ENCODE results near the gene STON2.

The STON2 gene

DNA sequence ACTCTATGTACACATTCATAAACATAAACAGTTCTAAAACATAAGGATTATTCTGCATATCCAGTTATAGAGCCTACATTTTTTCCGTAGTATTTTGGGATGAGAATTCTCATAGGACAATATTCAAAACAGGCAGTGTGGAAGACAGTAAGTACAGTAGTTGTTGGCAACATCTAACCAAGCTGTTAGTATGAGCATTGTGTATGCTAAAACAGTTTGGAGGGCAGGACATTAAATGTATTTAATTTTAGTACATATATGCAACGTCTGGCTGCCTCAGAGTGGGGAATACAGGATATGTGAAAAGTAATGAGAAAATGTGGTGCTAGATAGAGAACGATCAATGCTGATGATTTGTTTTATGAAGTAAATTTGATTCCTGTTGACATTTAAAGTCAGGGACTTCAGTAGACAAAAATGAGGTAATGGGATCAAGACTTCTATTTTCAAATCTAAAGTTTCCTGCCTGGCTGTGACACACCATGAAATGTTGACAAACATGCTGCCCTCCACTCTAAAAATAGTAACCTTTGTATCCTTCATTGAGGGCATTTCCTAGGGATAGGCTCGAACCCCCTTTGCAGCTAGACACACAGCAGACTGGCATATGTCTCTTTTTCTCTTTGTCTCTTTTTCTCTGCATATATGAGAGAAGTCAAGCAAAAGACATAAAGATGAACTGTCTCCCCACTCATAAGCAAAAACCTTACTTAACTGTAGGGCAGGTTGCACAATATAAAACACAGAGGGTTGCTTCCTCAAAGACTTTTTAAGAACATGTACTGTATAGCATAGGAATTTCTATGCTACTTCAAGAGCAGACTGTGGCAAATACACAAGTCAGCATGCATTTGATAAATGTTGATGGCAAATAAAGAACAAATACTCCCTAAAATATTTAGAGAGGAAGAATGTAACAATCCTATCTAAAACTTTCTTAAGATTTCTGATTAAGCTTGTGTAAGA lies 103.9 kb downstream of the STON2 start:
- DNase-seq, result no peak

DNA sequence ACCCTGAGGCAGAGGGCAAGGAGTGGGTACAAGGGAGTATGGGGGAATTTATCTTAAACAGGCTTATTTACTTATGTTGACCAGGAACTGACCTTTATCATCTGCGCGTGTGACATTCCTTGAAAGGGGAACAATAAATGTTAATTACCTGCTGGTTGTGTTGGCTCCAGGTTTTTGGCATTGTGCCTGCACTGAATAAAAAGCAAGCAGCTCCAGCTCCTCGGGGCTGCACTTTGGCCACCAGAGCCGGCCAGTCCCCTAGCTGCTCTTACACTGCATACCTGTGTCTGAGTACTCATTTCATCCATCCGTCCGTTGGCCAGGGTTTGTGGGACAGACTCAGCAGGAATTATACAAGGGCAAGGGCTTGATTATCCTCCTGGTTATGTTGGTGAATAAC lies 110.6 kb downstream of the STON2 start:
- no peak for DNase-seq

DNA sequence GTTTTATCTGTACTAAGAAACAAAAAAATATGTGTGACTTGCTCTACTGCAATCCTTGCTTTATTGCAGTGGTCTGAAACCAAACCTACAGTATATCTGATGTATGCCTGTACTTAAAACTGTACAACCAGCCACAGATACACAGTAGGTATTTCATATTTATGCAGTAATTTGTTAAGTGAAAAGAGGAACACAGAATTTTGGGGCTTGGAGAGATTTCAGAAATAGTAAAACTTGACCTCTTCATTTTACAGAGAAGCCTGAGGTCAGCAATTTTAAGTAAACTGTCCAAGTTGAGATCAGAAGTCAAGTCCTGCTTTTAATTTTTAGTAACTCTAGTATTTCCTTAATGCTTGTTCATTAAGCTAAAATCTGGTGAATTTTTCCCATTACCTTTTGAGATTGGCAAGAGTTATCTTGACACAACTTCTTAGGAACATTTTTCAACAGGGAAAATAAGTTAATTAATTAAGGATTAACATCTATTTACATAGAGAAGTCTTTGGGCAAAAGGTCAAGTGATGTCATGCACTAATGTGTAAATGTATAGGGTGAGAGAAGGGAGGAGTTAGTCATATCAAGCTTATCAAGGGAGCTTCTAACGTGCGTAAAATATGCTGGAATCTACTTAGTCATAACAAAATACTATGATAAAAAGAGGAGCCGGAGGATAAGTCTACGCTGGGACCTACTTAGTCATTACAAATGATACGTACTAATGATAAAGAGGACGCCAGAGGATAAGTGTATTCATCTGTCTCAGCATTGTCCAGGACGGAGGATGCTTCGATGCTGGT lies 113.4 kb downstream of the STON2 start:
- no peak for DNase-seq

DNA sequence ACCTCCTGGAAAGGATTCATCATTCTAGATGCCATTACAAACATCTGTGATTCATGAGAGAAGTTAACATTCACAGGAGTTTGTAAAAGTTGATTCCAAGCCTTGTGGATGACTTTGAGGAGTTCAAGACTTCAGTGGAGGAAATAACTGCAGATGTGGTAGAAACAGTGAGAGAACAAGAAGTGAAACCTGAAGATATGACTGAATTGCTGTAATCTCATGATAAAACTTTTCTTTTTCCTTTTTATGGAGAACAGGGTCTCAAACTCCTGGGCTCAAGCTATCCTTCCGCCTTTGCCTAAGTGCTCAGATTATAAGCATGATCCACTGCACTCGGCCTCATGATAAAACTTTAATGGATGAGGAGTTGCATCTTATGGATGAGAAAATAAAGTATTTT lies 114.9 kb downstream of the STON2 start:
- DNase-seq, result no peak

DNA sequence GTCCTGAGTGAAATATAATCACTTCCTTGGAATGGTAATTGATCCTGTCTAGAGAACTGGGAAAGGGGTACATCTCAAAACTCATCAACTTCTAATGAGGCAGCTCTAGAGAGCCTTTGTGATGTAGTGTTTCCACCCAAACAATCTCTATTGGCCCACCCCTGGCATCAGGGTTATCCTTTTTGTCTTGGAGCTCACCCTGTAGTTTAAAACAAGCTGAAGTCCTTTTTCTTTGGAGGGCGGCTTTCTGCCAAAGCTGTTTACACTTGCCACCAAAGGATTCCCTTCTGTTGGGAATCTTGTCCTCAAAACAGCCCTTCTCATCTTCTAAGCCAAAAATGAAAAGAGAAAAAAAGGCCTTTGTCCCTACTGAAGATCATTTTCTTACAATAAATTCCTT lies 118.8 kb downstream of the STON2 start:
- DNase-seq, result no peak

DNA sequence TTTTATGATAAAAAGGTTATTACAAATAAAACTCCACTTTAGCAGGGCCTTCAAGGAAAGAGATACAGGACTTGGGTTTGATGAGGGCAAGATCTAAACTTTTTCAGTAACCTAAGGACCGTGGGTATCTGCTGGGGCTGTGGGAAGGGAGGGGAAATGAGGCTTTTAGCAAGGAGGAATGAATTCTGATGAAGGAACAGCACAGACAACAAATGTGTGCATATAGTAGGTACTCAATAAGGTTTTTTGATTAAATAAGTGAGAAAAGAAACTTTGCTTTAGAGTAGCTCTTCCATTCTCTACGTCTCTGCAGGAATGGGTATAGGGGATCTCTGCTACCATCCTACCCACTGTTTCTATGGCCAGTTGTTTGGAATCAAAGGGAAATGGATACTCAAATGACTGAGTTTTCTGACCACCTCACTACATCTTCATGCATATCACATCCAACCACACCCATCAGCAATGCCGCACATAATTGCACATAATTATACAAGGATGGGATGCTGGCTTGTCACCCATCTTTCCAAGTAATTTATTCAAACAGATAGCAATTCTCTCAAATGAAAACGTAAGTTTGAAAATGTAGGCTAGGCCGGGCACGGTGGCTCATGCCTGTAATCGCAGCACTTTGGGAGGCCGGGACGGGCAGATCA lies 119.9 kb downstream of the STON2 start:
- no peak for DNase-seq

DNA sequence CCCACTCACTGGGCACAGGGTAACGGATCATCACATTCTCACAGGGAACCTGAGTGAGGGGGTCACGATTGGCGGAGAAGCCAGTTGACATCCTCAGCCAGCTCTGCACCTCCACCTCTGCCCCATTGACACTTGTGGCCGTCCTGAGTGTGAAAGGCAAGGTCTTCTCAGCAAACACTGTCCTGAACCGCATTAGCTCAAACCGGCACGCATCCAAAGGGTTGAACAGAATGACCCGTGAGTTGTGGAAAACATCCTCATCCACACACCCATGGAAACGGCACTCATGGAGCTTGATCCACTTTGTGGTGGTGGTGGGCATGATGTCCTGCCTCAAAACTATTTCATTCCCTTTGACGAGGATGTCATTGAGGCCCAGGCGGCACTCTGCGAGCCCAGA lies 123.0 kb downstream of the STON2 start:
- DNase-seq, result no peak

DNA sequence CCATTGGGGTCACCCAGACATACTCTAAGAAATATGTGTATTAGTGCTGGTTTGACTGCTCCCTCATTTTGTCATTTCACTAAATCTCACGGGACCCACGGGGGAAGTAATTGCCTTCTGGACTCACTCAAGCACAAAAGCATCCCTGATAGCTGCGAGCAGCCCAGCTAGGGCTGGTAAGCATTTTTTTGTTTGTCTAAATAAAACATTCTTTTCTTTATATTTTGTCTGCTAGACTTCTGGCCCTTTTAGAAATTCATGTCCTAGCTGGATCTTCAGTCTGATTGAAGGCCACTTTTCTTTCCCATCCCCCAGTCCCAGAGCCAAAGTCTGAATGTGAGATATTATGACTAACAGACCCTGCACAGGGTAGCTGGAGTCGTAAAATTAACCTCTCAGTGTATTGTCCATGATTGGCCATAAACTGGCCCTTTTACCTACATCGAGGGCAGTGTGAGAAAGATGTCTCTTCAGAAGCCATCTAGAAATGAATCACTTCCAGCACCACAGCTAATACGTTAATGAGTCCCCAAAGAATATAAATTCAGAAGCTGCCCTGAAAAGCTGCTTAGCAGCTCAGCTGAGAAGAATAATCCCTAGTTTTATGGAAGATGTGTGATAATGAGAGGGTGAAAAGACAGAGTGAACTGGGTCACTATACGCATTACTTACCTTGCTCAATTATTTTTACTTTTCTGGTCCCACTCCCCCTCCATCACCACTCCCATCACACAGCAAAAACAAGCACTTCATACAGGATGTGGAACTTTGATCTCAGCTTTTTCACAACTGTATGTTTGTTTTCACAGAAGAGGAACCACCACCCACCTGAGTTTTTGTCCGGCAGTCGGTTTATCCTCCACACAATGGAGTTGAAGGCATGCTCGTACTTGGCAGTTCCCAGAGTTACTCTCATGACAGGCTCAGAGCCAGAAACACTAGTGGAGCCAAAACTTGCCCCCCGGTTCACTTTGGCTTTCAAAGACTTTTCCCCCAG lies 123.8 kb downstream of the STON2 start:
- peak; percentile 54 to 89 for DNase-seq

DNA sequence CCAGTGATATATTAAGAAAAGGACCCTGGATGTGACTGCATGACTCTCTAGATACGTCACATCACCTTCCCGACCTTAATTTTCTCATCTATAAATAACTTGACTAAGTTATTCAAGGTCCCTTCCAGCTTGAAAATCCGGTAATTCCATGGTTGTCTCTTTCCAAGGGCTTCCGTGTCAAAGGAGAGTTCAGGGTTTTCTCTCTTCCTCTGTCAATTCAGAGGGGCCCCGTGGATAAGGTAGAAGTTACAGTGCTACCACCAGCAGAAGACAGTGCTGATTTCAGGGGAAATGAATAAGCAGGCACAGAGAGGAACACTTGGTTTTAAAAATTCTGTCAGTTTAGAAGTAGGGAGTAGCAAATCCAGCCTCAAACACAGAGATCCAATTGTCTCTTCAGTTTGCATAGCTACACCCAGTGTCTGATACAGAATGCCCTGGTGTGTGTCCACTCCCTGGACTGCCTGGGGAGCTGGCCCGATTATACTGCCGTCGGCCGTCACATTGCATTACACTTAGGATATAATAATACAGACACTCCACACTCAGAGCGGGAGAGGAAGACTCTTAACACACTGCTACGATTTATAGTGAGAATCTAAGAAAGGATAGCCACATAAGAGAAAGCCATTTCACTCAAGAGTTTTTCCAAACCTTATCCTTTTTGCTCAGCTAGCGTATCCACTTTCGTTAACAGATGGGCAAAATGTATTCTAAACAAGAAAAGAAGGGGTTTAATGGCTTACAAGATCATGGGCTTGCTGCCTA lies 124.6 kb downstream of the STON2 start:
- peak; percentile 46 to 83 for DNase-seq

DNA sequence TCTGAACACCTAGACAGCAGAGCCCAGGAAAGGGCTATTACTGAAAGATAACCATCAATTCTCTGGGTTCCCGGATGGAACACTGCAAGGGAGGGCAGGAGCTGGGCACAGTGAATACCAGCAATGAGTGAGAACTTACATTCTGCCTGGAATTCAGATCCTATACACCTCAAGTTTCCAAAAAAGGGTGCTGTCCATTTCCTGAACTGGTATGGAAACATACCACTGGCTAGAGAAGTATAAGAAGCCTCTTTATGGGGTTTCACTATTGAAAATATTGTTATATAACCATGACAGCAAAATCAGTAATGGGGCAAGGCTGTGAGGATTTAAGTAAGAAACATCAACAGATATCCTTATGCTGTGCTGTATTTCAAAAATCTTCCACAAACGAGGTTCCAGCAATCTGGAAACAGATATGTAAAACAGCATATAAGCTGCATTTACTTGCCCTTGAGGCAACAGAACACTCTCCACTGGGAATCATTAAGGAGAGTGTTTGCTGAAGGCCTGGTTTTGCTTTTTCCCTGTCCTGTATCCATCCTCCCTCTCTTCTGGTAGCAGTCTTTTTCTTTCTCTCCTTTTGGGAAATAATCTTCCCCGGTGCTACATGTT lies 126.1 kb downstream of the STON2 start:
- DNase-seq, result peak in 1 of 2 experiments; percentile 13

DNA sequence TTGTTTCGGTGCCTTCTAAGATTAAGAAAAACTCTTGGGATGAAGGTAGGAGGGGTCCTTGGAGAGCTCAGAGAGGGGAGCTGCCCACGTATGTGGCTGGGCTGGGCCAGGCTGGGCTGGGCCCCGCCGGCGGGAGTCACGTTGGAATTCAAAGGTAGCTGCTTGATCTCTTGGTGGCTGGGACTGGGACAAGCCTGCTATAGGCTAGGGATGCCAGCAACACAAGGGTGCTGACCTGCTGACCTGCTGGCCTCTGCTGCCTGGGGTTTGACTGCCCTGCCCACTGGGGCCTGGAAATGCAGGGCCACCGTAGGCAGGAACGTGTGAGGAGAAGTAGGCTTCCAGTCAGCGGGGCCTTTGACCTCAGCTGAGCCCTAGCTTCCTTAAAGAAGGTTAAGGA lies 126.6 kb downstream of the STON2 start:
- no peak for DNase-seq

DNA sequence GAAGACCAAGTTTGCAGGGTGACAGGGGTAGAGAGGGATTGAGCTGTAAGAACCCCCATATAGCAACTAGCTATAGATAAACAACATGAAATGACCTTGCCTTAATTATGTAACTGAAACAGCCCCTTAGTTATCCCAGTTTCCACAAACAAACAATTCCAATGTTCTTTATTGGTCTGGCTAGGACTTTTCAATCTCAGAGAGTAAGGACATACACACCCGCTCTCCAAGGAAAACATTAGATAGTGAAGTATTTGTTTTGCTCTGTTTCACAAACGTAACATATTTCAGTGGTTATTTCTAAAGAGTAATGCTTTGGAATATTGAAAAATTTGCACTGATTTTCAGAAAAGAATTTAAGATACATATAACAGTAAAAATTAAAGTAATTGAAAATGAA lies 127.8 kb downstream of the STON2 start:
- DNase-seq, result no peak

DNA sequence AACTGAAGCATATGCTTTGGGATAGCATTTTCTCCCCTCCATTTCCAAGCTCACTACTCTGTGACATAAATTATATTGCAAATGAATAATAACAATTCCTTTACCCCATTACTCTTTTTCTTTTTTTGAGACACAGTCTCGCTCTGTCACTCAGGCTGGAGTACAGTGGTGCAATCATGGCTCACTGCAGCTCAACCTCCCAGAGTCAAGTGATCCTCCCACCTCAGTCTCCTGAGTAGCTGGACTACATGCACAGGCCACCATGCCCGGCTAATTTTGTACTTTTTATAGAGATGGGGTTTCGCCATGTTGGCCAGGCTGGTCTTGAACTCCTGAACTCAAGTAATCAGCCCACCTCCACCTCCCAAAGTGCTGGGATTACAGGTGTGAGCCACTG lies 130.1 kb downstream of the STON2 start:
- DNase-seq, result no peak

DNA sequence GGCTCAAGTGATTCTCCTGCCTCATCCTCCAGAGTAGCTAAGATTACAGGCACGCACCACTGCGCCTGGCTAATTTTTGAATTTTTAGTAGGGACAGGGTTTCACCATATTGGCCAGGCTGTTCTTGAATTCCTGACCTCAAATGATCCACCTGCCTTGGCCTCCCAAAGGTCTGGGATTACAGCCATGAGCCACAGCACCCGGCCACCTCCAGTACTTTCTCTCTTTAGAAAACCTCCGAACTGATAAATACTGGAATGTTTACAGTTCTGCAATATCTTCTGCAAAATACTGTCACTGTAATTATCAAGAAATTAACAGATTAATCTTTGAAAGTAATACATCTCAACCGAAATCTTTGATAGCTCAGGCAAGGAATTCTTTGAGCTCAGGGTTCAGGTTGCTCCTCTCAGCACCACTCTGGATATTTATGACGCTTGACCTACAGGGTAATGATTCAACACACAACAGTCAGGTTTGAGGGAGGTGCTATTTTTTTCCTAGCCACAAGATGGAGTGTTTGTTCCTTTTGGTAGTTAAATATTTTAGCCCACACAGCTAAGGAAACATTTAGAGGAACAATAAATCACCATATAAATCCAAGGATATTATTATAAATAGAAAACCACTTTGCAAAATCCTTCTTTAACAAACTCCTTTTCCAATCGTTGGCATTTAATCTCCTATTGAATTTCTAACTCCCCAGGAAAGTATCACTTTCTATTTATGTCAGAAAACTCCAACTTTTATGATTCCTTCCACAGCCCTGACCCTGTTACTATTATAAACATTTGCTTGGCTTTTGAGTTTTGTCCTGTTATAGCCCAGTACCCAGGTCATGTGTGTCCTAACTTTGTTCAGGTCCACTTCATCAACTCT lies 130.8 kb downstream of the STON2 start:
- DNase-seq, result peak; percentile 54 to 89

DNA sequence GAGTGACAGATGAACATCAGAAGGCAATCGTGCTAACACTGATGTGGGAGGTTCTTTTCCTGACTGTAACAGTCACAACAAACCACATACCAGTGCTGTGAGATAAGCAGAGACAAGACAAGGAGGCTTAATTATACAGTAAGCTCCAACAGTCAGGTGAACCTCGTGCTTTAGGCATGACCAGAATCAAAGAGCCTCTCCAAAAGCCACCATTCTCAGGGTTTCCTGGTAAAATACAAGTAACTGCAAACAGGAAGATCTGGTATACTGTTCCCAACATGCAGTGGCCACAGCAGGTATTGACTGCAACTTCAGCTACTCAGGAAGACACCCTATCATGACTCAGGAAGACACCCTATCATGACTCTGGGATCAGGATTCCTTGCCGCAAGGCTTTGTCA lies 132.1 kb downstream of the STON2 start:
- DNase-seq, result no peak

DNA sequence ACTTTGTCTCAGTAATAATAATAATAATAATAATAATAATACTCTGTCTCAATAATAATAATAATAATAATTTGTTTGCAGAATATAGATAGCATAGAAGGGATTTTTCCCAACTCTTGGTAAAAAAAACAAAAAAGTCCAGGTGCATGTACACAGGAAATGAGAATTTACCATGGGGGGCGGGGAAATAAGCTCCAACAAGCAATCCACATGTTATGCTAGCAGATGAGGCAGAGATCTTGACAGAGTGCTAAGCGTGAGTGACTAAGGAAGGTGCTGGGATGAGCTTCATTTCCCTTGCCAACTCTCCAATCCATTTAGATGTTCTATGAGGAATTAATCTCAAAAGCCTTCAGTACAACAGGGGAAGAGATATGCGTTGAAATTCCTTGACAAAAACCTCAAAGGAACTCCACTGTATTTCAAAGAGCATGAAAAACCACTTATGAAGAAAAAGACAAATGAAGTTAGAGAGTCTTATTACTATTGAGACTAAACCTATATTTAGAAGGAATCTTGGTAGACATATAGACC lies 134.4 kb downstream of the STON2 start:
- DNase-seq, result no peak

DNA sequence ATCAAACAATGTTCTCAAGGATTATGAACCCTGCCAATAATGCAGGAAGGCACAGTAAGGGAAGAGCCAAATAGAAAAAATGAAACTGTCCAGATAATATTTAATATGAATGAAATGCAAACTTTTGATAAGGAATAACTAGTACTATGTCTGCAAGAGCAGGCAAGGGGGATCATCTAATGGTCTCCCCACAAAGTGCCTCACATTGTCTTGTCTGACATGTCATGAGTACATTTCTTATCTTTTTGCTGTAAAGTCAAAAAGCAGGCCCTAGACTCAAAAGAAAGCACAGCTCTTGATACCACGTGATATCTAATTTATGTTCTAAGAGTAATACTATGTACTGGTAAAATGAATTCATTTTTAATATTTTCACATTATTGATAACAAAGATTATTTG lies 135.5 kb downstream of the STON2 start:
- no peak for DNase-seq

DNA sequence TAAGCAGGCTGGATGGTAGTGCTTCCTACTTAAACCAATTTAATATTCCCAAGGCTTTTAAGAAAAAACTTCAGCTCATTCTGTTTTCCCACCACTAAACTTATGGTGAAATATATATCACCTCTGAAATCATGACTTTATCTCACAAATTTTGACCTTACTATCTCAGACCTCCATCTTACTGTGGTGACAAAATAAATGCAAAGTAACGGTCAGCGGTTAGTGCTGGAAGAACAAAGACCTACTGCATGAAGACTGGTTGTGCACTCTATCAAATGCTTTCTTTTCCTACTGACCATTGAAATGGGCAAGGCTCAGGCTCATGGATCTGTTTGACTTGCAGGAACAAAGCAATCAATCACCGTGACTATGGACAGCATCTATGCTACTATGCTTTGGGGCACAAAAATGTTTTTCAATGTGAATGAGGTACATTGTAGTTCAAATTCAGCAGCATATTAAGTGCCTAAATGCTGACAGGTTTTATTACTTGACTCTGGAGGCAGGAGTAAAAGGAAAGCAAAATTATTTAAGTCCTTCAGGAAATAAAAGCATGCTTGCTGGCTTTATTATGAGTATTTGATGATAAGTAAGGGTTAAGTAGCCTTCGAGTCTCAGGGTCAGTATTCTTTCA lies 136.2 kb downstream of the STON2 start:
- DNase-seq, result no peak

DNA sequence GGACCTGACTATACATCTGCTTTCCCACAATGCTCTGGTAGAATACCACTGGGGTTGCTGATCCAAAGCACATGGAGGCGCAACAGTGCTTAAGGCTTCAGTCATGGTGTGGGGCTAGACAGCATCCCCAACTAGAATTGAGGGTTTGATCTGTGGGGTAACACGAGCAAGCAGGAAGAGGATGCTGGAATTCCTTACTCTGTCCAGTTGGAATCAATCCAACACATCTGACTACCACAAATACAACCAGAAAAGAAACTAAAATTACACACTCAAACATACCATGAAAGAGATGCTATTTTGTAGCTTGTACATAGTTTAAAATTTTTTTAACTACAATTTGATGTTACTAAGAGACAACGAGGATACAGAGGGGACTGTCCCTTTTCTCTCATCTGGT lies 138.9 kb downstream of the STON2 start:
- no peak for DNase-seq

Measured in NCI-H524 (cell line).